Heart right ventricle (tissue), 16 donors: Measurements from ENCODE around the gene STXBP3. TPM values are rescaled to one million over a fixed set of nuclear protein-coding genes. Genes with fewer than 3 reads are reported as not detected.

Experiments used
- ATAC-seq, 8 donors: fragments of 200-7000 bp; cut with Tn5 transposase; one replicate each; pipeline ENCODE4 v1.9.1; 2020; ENCODE audit warnings: mild to moderate bottlenecking in 8 of 8, moderate library complexity in 8 of 8, moderate number of reproducible peaks in 1 of 8
- DNase-seq, 2 donors: peaks; one replicate each; pipeline ENCODE4 v3.0.0-alpha.2; 2020
- H3K27ac ChIP-seq, 10 donors: fragments of 200-600 bp; sonication (generic) in 2 of 10; one replicate each; pipeline versions ENCODE4 v1.5.0 to v1.8.0; 2020 to 2022; ENCODE audit warnings: mild to moderate bottlenecking in 3 of 10
- H3K27me3 ChIP-seq, 7 donors: fragments of 200-600 bp; one replicate each; pipeline ENCODE4 v1.8.0; 2021 to 2022; ENCODE audit warnings: mild to moderate bottlenecking in 2 of 7
- H3K36me3 ChIP-seq, 9 donors: fragments of 200-600 bp; sonication (generic) in 1 of 9; one replicate each; pipeline versions ENCODE4 v1.5.0 to v1.8.0; 2020 to 2022; ENCODE audit warnings: mild to moderate bottlenecking in 2 of 9
- H3K4me1 ChIP-seq, 9 donors: fragments of 200-600 bp; sonication (generic) in 1 of 9; one replicate each; pipeline versions ENCODE4 v1.5.0 to v1.8.0; 2020 to 2022; ENCODE audit warnings: mild to moderate bottlenecking in 4 of 9
- H3K4me3 ChIP-seq, 10 donors: fragments of 200-600 bp; sonication (generic) in 2 of 10; one replicate each; pipeline versions ENCODE4 v1.5.0 to v1.8.0; 2020 to 2022; ENCODE audit warnings: mild to moderate bottlenecking in 7 of 10, moderate library complexity in 2 of 10
- H3K9me3 ChIP-seq, 11 donors: fragments of 200-600 bp in 10 of 11; sonication (generic) in 2 of 11; one replicate each; pipeline versions ENCODE4 v1.5.0 to v1.8.0; 2013 to 2022; ENCODE audit warnings: mild to moderate bottlenecking in 2 of 11, control low read depth in 1 of 11, moderate library complexity in 1 of 11
- WGBS, 2 donors: extraction: QIAGEN DNeasy Blood & Tissue Kit; methylation state at CpG; one replicate each; pipeline ENCODE4 v1.1.7; 2013; ENCODE audit warnings: inconsistent platforms in 1 of 2; 5-methylcytosine and 5-hydroxymethylcytosine counted together
- intact Hi-C, 10 donors: fragments of 100-400 bp; cut with DNase I; formaldehyde crosslinking; loops; one replicate each; pipeline versions ENCODE4 v1.11.1 to v1.14.2; 2022
- polyA plus RNA-seq, 2 donors: library from polyadenylated mRNA; stranded (reverse); fragments of 200-250 nt; gene quantifications; one replicate each; pipeline ENCODE4 v1.2.3, GENCODE V29; 2013
- total RNA-seq, 10 donors: library from RNA; stranded (reverse); fragmentation: NEBNext Ultra II Directional in 3 of 10; extraction: Animal tissue kit (Norgen Biotek cat#: 25700) in 3 of 10; gene quantifications; one replicate each; pipeline versions ENCODE4 v1.2.1 to v1.2.4, GENCODE V29; 2021 to 2023
- TF ChIP-seq, protein P1 (sequence below), 9 donors: fragments of 200-600 bp; sonication (generic) in 2 of 9; IDR thresholded peaks; one replicate each; pipeline versions ENCODE4 v1.5.0 to v1.8.0; 2021 to 2022; ENCODE audit warnings: antibody characterized with exemption in 9 of 9, mild to moderate bottlenecking in 5 of 9, moderate library complexity in 1 of 9
- donor health status: Arrhythmogenic right ventricular cardiomyopathy.
- donor health status: ischemic (EF 13 %, LVEDD 7.1; RV severe dilation, severe dysfunction).
- donor health status: healthy with polysubstance abuse.
- donor health status: DM: no; HTN: yes; CAD: no.
- donor health status: DM: no; HTN: no; CAD: no.
- donor health status: ischemic (EF 25% LVEDD 6.9; RV normal size, moderate dysfunction).
- donor health status: ischemic (EF 25% LVEDD 5.7; RV mildly dilated, moderate dysfunction).
- donor health status: healthy.
- donor health status: DM: yes; HTN: yes; CAD: no.
- donor health status: Ischemic cardiomyopathy.
- donor health status: ischemic (EF 35%, LVEDD 5.7; RV mildly dilated, moderate dysfunction).
- donor health status: nonischemic (EF 11% LVEDD 7.7; RV severe dilation, severe dysfunction).
- donor health status: DM: yes; HTN: yes; CAD: no.
- donor health status: PGD.
- donor health status: ischemic (EF 29% LVEDD 5.4; RV normal size, mild dysfunction).
- donor health status: nonischemic (EF 23%, LVEDD 6.1; RV moderate dilation, normal function).

The STXBP3 gene
- total and polyA plus RNA-seq, 12 donors: 18.1 to 34.5 (median 22.9) TPM

DNA sequence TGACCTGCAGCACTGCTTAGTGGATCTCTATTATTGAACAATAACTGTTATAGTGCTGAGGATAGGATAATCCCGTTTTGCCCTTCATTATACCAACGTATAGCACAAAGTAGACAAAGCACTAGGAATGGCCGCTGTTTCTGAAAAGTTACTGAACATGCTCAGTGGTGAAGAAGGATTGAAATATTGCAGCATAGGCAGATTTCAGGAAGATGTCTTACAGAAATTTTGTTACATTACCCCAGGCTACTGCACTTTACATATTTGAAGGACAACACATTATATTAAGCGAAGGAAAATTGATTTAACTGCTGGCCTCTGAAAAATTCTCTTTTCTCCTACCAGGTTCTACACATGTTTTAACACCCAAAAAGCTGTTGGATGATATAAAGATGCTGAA, 62.0 kb downstream of the STXBP3 start:
- 94 to 95% methylated on average over 4 of the region's 4 CpGs for WGBS, 2 donors
- H3K4me3 ChIP-seq: no peak overlapping the region
- H3K4me1 ChIP-seq: no peaks in the 10 kb centered on the region
- intact Hi-C loops: no loop called here
- ATAC-seq (no peak), DNase-seq (no peak)
- no peaks in the 10 kb centered on the region for H3K27me3 ChIP-seq
- TF ChIP-seq, protein P1, sequence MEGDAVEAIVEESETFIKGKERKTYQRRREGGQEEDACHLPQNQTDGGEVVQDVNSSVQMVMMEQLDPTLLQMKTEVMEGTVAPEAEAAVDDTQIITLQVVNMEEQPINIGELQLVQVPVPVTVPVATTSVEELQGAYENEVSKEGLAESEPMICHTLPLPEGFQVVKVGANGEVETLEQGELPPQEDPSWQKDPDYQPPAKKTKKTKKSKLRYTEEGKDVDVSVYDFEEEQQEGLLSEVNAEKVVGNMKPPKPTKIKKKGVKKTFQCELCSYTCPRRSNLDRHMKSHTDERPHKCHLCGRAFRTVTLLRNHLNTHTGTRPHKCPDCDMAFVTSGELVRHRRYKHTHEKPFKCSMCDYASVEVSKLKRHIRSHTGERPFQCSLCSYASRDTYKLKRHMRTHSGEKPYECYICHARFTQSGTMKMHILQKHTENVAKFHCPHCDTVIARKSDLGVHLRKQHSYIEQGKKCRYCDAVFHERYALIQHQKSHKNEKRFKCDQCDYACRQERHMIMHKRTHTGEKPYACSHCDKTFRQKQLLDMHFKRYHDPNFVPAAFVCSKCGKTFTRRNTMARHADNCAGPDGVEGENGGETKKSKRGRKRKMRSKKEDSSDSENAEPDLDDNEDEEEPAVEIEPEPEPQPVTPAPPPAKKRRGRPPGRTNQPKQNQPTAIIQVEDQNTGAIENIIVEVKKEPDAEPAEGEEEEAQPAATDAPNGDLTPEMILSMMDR (IDR thresholded peaks at IDR 0.05): no peak
- H3K9me3 ChIP-seq: no peaks in the 10 kb centered on the region
- no peak overlapping the region for H3K27ac ChIP-seq
- peaks cover 0 to 87% (median 41%) of the 10 kb centered on the region in 9 donors for H3K36me3 ChIP-seq

DNA sequence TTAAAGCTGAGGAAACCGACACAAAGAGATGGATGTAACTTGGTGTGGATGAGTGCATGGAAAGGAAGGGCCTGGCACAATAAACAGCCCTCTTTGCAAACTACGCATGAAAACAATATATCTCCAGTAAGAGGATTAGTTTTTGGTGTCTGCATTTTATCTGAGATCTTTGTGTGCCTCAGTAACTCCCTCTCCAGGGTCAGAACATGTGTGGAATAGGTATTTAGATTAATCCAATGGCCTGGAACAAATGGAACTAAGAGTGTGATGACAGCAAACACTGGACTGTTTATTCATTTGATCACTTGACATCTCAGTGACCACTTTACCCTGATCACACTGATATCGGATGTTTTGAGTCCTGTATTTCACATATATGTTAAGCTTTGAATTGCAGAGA, 65.1 kb downstream of the STXBP3 start:
- Histone ChIP-seq H3K9me3 (no peaks in the 10 kb centered on the region), H3K4me1 (peaks cover 0 to 23% (median 8%) of the 10 kb centered on the region in 9 donors), H3K4me3 (no peak overlapping the region), H3K36me3 (peaks cover 0 to 56% (median 30%) of the 10 kb centered on the region in 9 donors), H3K27me3 (no peaks in the 10 kb centered on the region), H3K27ac (no peak overlapping the region)
- TF ChIP-seq, protein P1 (IDR thresholded peaks at IDR 0.05): no peak
- DNase-seq: no peak
- intact Hi-C loops: loop anchor here in 1 of 10 donors (10.0 kb wide), 1 partner anchor 117 kb away; the partner anchor contains the start of gene PRPF38B
- WGBS, 2 donors: 91 to 96% methylated on average over 3 of the region's 3 CpGs
- no peak for ATAC-seq

DNA sequence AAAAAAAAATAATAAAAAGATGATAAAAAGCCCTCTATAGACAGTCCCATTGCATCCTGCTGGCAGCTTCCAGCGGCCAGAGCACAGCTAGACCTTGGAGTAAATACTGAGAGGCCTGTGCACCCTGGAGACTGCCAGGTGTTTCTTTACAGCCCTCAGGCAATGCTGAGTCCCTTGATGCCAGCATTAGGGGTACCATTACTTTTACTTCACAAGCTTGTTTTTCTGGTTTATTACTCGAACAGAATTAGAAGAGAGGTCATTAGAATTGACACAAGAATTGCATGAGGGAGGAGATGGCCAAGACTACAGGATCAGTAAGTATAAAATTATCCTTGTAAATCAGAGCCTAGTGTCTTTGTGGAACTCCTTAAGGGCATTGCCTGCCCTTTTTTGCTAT, 66.9 kb downstream of the STXBP3 start:
- Histone ChIP-seq H3K4me1 (peaks cover 0 to 30% (median 14%) of the 10 kb centered on the region in 9 donors), H3K36me3 (peaks cover 0 to 39% (median 18%) of the 10 kb centered on the region in 9 donors), H3K4me3 (no peak overlapping the region), H3K27me3 (no peaks in the 10 kb centered on the region), H3K27ac (no peak overlapping the region), H3K9me3 (no peaks in the 10 kb centered on the region)
- ATAC-seq: no peak
- intact Hi-C loops: loop anchor here in 1 of 10 donors (10.0 kb wide), 1 partner anchor 119 kb away; the partner anchor contains the start of gene PRPF38B
- TF ChIP-seq, protein P1 (IDR thresholded peaks at IDR 0.05): no peak
- no peak for DNase-seq
- 89 to 96% methylated on average over 2 of the region's 2 CpGs for WGBS, 2 donors

DNA sequence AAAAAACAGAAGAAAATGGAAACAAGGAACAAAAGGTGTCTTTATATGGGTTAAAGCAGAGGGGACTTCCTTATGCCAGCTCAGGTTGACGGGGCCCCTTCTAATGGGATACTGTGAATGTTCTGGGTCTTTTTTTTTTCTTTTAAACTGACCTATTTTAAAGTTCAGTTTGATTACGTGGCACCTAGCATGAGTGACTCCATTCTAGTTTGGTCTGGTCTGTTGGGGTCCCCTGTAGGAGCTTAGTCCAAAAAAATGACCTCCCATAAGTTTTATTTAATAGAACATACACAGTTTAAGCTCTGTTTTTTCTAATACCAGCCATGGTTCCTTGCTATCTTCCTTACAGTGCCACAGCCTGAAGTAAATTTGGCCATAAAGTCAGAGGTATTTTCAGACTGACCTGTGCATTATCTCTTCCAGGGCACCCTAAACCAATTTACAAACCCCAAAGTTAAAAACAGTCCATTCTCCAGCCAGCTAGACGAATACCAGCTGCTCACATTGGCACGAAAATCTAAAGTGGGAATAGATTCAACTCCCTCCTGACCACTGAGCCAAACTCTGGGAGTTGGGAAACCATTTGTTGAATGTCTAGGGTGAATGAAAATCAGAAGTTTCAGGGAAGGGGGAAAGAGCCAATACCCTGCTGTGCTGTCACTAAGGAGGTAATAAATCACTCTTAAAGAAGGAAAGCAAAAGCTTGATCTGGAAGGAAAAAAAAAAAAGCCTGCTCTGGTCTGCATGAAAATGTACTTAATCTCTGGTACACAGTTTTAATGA, 68.1 kb downstream of the STXBP3 start:
- Histone ChIP-seq H3K9me3 (no peaks in the 10 kb centered on the region), H3K4me1 (peaks cover 0 to 30% (median 14%) of the 10 kb centered on the region in 9 donors), H3K36me3 (peaks cover 0 to 27% (median 7%) of the 10 kb centered on the region in 9 donors), H3K27ac (peak overlapping the region in 6 of 10 donors; percentile 23 to 86 (median 78)), H3K27me3 (no peaks in the 10 kb centered on the region), H3K4me3 (no peak overlapping the region)
- 63 to 65% methylated on average over 4 of the region's 4 CpGs for WGBS, 2 donors
- intact Hi-C loops: loop anchor here in 1 of 10 donors (10.0 kb wide), 1 partner anchor 120 kb away; the partner anchor contains the start of gene PRPF38B
- TF ChIP-seq, protein P1 (IDR thresholded peaks at IDR 0.05): no peak
- no peak for DNase-seq
- peak in 3 of 8 donors; percentile 18 to 35 (median 34) for ATAC-seq
